DOHH2 (cell line): ENCODE results near the gene C10orf105.

ENCODE experiments used
- CTCF ChIP-seq: fragments of 200-600 bp; sonication (generic); IDR thresholded peaks from one replicate; pipeline ENCODE4 v1.5.1; 2014; ENCODE audit warnings: antibody characterized with exemption, mild to moderate bottlenecking, low read depth, low read length; ENCODE audit not compliant: poor library complexity, severe bottlenecking
- EZH2phosphoT487 ChIP-seq: fragments of 200-600 bp; sonication (generic); IDR thresholded peaks from 2 replicates; pipeline ENCODE4 v1.6.1; 2017; ENCODE audit warnings: borderline replicate concordance, mild to moderate bottlenecking, antibody characterized with exemption, low read length, moderate library complexity, mixed read lengths

GRCh38 chr10:71753091-71753959 is 33.7 kb upstream of the C10orf105 start:
- TF ChIP-seq CTCF = no peak
- TF ChIP-seq EZH2phosphoT487 = no peak
